ENCODE results near the gene TBC1D5.
A peak's percentile ranks its signal among the peaks of the same experiment; 100 is the strongest.
"Not testable (repeated sequence)": the region's sequence is repeated elsewhere in the genome, so short reads cannot be mapped to it uniquely, and the experiment has no call there.

The TBC1D5 gene, protein sequence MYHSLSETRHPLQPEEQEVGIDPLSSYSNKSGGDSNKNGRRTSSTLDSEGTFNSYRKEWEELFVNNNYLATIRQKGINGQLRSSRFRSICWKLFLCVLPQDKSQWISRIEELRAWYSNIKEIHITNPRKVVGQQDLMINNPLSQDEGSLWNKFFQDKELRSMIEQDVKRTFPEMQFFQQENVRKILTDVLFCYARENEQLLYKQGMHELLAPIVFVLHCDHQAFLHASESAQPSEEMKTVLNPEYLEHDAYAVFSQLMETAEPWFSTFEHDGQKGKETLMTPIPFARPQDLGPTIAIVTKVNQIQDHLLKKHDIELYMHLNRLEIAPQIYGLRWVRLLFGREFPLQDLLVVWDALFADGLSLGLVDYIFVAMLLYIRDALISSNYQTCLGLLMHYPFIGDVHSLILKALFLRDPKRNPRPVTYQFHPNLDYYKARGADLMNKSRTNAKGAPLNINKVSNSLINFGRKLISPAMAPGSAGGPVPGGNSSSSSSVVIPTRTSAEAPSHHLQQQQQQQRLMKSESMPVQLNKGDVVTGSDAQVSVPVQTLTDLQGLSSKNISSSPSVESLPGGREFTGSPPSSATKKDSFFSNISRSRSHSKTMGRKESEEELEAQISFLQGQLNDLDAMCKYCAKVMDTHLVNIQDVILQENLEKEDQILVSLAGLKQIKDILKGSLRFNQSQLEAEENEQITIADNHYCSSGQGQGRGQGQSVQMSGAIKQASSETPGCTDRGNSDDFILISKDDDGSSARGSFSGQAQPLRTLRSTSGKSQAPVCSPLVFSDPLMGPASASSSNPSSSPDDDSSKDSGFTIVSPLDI

DNA sequence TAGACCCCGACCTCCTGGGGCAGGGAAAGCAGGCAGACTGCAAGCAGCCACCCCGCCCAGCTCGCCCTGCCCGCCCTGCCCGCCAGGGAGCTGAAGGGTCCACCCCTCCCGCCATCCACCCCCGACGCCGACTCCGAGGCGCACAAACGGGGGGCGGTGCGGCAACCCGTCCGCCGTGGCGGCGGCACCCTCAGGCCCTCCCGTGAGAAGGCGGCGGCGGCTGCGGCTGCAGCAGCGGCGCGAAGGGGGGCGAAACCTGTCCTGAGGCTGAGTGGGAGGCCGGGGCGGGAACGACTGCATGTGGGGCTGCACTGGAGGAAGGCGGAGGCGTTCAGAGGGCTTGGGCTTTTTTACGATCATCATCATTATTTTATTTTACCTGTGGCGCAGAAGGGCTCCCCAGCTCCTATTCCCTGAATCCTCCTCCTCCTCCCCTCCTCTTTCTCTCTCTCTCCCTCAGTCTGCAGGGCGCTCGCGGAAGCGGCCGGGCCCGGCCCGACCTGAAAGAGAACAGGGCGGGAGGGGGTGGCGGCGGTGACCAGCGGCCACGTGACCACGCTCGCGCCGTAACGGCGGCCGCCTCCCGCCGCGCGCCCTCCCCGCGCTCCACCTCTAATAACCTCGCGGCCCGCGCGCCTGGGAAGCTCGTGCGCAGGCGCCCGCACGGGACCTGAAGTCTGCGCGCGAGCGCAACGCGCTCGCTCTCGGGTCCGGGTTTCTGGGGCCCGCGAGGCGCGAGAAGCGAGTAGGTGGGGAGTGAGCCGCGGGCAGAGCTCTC lies at the start of gene TBC1D5:
TSS of gene TBC1D5 (minus strand) at position 530 of the 778 bp plus-strand sequence. CDS start 234,061 bp downstream, outside the sequence.
- TF ChIP-seq, protein P1, sequence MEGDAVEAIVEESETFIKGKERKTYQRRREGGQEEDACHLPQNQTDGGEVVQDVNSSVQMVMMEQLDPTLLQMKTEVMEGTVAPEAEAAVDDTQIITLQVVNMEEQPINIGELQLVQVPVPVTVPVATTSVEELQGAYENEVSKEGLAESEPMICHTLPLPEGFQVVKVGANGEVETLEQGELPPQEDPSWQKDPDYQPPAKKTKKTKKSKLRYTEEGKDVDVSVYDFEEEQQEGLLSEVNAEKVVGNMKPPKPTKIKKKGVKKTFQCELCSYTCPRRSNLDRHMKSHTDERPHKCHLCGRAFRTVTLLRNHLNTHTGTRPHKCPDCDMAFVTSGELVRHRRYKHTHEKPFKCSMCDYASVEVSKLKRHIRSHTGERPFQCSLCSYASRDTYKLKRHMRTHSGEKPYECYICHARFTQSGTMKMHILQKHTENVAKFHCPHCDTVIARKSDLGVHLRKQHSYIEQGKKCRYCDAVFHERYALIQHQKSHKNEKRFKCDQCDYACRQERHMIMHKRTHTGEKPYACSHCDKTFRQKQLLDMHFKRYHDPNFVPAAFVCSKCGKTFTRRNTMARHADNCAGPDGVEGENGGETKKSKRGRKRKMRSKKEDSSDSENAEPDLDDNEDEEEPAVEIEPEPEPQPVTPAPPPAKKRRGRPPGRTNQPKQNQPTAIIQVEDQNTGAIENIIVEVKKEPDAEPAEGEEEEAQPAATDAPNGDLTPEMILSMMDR (IDR thresholded peaks at IDR 0.05; ENCODE audit: borderline replicate concordance, insufficient read depth, low read depth, low read length) = no peak
- H3K4me3 ChIP-seq (ENCODE audit: low read depth, low read length) = peak within 1 kb of the TSS; percentile 62

DNA sequence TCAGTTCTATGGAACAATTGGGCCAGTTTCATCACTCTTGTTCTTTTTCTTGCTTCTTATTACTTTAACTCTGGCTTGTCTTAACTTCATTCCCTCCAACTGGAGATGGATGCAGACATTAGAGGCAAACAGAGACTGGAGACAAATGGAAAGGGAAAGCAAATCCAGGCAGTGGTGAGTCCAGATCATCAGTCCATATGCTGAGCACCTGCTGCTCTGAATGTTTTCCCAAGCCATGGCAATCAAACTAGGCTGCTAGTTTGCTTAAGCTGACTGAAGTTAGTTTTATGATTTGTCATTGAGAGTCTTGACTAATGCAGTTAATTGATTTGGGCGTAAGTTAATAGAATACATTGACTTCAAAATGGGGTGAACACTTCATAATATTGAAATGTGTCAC lies 41.0 kb upstream of the TBC1D5 start:
- TF ChIP-seq, protein P1 (IDR thresholded peaks at IDR 0.05; ENCODE audit: borderline replicate concordance, insufficient read depth, low read depth, low read length) = no peak
- no peak overlapping the region for H3K4me3 ChIP-seq (ENCODE audit: low read depth, low read length)

DNA sequence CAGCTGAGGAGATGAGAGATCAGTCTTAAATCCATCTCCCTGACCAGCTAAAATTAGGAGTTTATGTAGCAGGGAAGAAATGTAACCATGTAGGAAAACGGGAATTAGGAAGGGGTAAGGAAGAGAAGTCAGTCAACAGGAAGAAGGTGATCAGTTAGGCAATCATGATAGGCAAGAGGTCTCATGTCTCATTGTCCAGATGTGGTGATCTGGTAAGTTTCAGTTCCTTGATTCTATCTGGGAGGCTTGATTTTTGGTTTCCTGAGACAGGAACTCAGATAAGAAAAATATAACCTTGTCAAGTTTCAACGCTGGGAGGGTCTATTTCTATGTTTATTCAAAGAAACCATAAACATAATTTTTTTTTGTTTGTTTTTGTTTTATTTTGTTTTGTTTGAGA lies 40.3 kb upstream of the TBC1D5 start:
- no peak overlapping the region for H3K4me3 ChIP-seq (ENCODE audit: low read depth, low read length)
- TF ChIP-seq, protein P1 (IDR thresholded peaks at IDR 0.05; ENCODE audit: borderline replicate concordance, insufficient read depth, low read depth, low read length) = no peak

DNA sequence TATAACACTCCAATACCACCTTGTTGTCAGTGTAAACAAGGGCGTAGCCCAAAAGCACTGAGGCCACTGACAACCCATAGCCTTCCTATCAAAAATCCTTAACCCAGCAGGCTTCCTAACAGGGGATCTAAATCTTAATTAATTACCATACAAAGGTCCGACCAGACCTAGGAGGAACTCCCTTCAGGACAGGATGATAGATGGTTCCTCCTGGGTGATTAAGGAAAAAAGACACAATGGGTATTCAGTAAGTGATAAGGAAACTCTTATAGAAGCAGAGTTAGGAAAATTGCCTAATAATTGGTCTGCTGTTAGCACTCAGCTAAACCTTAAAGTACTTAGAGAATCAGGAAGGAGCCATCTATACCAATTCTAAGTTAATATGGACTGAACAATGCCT lies 37.9 kb upstream of the TBC1D5 start:
- not testable (repeated sequence) for H3K4me3 ChIP-seq (ENCODE audit: low read depth, low read length)

DNA sequence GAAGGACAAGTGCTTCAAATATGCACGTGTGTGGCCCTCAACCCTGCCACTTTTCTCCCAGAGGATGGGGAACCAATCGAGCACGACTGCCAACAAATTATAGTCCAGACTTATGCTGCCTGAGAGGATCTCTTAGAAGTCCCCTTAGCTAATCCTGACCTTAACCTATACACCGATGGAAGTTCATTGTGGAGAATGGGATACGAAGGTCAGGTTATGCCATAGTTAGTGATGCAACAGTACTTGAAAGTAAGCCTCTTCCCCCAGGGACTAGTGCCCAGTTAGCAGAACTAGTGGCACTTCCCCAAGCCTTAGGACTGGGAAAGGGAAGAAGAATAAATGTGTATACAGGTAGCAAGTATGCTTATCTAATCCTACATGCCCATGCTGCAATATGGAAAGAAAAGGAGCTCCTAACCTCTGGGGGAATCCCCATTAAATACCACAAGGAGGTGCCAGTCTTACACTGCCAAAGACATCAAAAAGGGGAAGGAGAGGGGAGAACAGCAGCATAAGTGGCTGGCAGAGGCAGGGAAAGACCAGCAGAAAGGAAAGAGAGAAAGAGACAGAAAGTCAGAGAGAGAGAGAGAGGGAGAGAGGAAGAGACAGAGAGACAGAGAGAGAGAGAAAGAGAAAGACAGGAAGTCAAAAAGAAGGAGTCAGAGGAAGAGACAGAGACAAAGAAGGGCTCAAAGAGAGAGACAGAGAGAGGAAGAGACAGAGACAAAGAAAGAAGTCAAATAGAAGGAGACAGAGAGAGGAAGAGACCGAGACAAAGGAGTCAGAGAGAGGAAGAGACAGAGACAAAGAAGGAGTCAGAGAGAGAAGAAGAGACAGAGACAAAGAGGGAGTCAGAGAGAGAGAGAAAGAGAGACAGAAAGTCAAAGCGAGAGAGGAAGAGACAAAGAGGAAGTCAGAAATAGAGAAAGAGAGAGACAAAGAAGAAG lies 37.1 kb upstream of the TBC1D5 start:
- not testable (repeated sequence) for H3K4me3 ChIP-seq (ENCODE audit: low read depth, low read length)

DNA sequence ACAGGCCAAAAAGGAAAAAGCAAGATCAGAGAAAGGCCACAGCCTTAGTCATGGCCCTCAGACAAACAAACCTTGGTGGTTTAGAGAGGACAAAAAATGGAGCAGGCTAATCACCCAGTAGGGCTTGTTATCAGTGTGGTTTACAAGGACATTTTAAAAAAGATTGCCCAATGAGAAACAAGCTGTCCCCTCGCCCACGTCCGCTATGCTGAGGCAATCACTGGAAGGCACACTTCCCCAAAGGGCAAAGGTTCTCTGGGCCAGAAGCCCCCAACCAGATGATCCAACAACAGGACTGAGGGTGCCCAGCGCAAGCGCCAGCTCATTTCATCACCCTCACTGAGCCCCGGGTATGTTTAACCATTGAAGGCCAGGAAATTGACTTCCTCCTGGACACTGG lies 34.9 kb upstream of the TBC1D5 start:
- not testable (repeated sequence) for H3K4me3 ChIP-seq (ENCODE audit: low read depth, low read length)

DNA sequence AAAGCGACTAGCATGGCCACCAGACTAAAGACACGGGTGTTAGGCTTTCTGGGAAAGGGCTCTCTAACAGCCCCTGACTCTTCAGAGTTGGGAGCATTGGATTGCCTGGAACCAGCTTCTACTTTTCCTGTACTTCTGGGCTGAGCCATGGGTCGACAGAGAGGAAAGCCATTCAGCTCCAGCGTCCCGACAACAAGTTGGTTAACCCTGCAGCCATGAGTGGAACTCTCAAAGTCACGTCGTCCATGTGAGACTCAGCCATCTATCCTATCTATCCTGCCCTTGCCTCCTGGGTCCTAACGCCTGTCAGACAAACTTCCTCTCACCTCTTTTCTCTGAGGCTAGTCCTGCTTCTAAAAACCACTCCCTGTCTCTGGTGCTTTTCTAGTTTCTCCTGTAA lies 32.6 kb upstream of the TBC1D5 start:
- TF ChIP-seq, protein P1 (IDR thresholded peaks at IDR 0.05; ENCODE audit: borderline replicate concordance, insufficient read depth, low read depth, low read length) = no peak
- H3K4me3 ChIP-seq (ENCODE audit: low read depth, low read length) = no peak overlapping the region

DNA sequence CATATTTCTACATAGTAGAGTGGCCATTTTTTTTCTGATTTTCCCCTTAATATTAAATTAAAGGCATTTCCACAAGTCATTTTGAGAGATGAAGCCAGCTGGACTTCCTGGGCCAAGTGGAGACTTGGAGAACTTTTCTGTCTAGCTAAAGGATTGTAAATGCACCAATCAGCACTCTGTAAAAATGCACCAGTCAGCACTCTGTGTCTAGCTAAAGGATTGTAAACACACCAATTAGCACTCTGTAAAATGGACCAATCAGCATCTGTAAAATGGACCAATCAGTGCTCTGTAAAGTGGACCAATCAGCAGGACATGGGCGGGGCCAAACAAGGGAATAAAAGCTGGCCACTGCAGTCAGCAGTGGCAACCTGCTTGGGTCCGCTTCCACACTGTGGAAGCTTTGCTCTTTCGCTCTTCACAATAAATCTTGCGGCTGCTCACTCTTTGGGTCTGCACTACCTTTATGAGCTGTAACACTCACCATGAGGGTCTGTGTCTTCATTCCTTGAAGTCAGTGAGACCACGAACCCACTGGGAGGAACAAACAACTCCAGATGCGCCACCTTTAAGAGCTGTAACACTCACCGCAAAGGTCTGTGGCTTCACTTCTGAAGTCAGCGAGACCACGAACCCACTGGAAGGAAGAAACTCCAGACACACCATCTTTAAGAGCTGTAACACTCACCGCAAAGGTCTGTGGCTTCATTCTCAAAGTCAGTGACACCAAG lies 31.9 kb upstream of the TBC1D5 start:
- not testable (repeated sequence) for H3K4me3 ChIP-seq (ENCODE audit: low read depth, low read length)

Data from GM12875 (cell line).